ENCODE data around the gene APC.

DNA sequence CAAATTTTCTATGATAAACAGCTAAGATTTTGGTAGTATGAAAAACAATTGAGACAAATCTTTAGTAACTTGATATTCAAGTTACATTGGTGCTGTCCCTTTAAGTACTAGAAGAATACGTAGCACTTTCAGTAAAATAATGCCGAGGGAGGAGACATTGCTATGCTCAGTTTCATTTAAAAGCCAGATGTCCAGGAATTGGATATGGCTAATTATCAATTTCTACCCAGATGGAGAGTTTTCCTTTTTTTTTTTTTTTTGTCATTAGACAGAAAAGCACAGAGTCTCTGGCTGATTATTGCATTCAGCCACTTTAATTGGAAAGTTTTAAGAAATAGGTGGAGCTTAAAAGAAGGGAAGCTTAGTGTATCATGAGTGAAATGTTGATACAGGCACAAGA lies 40.4 kb upstream of the APC start:
- no peak for TF ChIP-seq POLR2AphosphoS5 (IDR thresholded peaks at IDR 0.05; ENCODE audit: borderline replicate concordance, low read depth, low read length)
- no peak for TF ChIP-seq EZH2 (IDR thresholded peaks at IDR 0.05)
- no peak for TF ChIP-seq FOXP2 (optimal IDR thresholded peaks at IDR 0.05; ENCODE audit: control extremely low read depth, extremely low read length, insufficient read depth)

All from SK-N-MC (cell line).